ENCODE results near the gene APOM.
A peak's percentile ranks its signal among the peaks of the same experiment; 100 is the strongest.

Gene APOM

DNA sequence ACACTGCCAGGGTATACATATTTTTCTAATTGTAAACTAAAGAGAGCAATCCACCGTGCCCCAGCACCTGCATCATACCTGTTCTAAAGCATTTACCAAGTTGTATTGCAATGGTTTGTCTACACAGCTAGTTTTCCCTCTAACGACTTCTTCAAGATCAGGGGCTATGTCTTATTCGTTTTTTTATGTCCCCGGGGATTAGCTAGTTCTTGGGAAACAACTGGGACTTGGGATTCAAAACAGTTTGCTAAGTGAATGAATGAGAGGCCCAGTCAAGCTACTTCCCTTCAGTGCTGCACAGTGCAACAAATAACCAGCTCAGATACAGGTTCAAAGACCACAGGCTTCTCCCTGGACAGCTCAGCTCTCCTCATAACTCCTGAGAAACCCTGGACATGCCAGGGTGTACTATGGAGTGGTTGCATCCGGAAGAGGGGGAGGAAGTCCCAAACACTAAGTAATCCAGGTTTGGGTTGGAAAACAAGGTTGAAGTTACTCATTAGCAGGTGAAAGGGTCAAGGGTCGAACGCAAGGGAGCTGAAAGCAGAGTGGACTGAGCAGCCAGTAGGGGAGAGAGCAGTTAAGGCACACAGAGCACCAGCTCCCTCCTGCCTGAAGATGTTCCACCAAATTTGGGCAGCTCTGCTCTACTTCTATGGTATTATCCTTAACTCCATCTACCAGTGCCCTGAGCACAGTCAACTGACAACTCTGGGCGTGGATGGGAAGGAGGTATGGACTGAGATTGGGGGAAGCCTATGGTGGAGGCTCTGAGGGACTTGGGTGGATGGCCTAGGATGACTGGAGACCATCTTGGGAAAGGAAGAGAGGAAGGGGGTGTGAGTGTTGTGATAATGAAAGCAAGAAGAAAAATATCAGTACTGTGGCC is at the start of gene APOM:
APOM (plus strand) TSS at position 546 of the 889 bp plus-strand sequence; CDS start at position 619, 73 bp downstream.
- no peak for DNase-seq (ENCODE audit: low spot score)
- FAIRE-seq, result no peak

DNA sequence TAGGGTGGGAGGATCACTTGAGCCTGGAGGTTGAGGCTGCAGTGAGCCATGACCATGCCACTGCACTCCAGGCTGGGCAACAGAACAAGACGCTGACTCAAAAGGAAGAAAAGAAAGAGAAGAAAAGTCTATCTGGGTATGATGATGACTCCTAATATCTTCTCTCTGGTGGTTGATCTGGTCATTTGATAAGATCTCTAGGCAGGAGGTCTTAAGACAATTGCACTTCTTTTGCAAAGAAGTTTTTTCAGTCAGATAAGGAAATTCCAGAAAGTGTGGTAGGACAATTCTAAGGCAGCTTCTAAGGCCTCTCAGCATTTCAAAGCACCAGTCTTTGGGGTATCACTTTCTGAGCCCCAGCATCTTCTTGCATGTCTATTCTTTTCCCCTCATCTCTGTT is 48.4 kb upstream of the APOM start:
- DNase-seq (ENCODE audit: low spot score) (no peak), FAIRE-seq (no peak)

DNA sequence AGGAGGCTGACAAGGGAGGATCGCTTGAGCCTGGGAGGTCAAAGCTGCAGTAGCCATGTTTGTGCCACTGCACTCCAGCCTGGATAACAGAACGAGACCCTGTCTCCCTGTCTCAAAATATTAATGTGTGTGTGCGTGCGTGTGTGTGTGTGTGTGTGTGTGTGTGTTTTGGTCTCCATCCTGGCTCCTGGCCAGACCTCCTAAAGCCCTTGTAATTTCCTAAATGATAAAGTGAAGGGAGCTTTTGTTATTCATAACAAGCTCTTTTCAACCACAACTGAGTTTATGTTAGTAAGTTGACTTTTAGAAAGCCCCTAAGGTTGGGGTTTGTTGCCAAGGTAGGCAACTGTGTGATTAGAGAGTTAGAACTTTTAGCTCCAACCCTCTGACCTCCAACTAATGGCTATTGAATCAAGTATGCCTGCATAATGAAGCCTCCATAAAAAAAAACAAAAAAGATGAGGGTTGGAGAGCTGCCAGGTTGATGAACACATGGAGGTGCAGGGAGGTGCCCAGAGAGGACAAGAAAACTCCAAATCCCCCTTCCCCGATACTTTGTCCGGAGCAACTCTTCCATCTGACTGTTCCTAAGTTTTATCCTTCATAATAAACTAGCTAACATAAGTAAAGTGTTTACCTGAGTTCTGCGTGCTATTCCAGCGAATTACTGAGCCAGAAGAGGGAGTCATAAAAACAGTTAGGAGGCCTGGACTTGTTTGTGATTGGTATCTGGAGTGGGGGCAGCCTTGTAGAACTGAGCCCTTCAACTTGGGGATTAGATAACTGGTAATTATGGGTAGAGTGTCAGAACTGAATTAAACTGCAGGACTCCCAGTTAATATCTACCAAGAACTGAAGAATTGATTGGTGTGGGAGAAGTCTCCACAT is 45.9 kb upstream of the APOM start:
- DNase-seq (ENCODE audit: low spot score) (no peak), FAIRE-seq (no peak)

DNA sequence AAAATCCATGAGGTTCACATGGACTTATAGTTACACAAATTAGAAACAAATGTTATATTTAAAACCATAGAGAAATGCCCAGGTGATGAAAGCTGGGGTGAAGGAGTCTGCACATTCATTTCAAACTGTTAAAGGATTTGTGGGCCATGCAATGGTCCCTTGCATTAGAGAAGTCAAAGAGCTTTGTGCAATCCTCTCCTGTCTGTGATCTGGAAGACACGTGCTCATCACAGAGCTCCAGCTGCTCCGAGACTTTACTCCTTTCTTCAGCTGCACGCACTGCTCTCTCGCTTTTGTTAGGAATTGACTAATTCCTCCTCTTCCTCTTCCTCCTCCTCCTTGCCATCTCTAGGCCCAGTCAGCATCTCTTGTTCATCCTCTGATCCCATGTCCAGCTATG is 44.7 kb upstream of the APOM start:
- FAIRE-seq (no peak), DNase-seq (ENCODE audit: low spot score) (no peak)

DNA sequence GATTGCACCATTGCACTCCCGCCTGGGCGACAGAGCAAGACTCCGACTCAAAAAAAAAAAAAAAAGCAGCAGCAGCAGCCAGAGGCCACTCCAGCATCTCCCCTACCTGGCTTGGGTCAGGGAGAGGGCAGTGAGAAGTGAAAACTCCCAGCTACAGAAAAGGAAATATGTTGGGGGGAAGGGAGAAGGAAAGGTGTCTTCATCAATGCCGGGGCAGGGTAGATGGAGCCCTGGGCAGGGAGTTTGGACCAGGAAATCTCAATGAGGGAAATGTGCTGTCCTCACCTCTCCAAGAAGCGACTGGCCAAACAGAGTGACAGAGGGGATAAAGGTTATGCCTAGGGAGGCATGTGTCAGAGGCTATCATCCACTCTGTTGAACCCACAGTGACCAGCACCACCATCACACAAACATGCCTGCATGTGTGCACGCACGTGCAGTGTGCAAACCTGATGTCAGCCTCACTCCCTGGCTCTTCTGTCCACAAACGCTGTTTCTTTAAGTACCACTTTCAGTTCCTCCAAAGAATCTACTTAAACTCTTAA is 41.5 kb upstream of the APOM start:
- FAIRE-seq (no peak), DNase-seq (ENCODE audit: low spot score) (no peak)

DNA sequence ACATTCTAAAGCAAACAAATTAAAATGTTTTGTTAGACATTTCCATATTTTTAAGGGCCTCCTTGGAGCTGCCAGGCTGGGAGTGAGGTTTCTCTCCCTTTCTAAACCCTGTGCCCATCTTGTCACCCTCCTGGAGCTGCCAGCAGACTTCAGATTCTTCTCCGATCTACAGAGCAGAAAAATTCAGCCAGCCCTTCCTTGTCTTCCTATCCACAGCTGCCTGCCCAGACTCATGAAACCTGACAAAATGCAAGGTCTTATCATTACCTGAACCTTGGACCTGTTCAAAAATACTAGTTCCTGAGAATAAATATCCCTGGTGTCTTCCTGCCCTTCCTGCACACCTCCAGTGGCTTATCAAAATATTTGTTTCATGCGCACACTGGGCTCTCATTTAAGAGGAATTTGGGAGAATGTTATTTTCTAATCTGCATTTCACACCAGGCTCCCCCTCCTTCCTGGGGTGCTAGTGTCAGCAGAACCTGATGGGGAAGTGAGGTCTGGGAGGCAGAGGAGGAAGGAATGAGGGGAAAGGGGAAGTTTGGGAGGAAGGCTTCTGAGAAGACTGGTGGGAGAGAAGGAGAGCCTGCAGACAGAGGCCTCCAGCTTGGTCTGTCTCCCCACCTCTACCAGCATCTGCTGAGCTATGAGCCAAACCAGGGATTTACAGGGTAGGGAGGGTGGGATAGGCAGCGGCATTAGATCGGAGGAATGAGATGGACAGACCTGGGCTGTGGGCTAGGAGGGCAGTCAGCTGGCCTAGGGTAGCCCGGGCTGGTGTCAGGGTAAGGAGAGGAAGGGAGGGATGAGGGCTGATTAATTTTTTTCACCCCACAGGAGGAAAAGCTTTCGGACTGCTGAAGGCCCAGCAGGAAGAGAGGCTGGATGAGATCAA is 40.8 kb upstream of the APOM start, which contains the start of gene AIF1:
AIF1 (plus strand) TSS at position 551 of the 895 bp plus-strand sequence; CDS start at position 647, 96 bp downstream.
- FAIRE-seq, result no peak
- no peak for DNase-seq (ENCODE audit: low spot score)

DNA sequence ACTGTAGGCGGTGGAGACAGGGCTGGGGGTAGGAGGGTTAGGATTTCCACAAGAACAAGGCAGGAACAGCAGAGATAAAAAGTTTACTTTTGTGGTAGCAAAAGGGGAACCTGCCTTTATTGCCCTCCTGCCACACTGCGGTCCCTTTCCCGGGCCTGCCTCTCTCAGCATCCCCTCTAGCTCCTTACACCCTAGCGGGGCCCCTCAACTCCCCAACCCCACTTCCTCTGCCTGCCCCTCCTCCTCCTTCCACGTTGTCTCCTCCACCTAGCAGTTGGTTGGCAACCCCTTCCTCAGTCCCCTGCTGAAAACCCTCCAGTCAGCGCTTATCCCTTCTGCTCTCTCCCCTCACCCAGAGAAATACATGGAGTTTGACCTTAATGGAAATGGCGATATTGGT is 39.9 kb upstream of the APOM start:
- FAIRE-seq (no peak), DNase-seq (ENCODE audit: low spot score) (no peak)

DNA sequence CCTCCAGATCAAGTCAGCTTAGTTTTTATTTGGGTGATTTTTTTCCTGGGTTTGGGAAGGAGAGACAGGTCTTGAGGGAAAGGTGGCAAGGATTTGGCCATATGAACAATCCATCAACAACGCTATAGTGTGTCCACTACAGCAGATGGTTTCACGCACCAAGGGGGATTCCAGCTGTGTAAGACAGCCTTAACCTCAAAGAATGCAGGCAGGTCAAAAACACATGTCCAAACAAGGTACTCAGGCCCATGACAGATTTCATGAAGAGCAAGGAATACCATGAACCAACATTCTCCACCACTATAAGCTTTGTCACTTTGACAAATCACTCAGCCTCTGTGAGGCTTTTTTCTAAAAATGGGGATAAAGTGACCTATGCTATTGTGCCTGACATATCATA is 38.7 kb upstream of the APOM start:
- DNase-seq (ENCODE audit: low spot score) (no peak), FAIRE-seq (no peak)

DNA sequence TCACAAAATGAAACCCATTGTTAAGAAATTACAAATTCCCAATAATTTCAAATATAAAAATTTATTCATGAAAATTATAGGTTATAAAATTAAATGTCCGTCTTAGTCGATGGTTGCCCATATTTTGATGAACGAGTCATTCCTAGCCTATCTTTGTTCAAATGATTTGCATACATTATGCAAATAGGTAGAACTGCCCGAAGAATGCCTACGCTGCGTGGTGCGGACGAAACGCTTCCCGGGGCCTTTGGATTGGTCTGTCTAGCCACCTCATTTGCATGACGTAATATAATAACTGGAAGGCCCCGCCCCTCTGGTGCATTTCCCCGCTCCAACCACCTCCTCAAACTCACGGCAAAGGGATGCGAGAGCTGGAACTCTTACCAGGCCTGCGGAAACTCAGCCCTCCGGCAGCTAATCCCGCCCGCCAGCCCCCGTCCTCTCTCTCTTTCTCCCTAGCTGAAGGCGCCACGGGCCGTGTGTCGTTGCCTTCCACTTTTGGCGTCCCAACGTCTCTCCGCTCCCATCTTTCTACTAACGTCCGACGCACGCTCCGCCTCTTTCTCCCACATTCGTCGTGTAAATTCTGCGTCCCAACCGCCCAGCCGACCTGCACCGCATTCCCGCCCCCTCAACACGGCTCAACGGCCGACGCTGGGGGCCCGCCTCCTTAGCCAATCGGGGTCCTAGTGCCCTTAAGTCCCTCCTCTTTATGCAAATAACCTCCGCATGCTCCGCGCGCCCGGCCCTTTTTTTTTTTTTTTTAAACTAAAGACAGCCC is 35.7 kb upstream of the APOM start:
- DNase-seq (ENCODE audit: low spot score) (peak; percentile 96), FAIRE-seq (peak; percentile 13)

DNA sequence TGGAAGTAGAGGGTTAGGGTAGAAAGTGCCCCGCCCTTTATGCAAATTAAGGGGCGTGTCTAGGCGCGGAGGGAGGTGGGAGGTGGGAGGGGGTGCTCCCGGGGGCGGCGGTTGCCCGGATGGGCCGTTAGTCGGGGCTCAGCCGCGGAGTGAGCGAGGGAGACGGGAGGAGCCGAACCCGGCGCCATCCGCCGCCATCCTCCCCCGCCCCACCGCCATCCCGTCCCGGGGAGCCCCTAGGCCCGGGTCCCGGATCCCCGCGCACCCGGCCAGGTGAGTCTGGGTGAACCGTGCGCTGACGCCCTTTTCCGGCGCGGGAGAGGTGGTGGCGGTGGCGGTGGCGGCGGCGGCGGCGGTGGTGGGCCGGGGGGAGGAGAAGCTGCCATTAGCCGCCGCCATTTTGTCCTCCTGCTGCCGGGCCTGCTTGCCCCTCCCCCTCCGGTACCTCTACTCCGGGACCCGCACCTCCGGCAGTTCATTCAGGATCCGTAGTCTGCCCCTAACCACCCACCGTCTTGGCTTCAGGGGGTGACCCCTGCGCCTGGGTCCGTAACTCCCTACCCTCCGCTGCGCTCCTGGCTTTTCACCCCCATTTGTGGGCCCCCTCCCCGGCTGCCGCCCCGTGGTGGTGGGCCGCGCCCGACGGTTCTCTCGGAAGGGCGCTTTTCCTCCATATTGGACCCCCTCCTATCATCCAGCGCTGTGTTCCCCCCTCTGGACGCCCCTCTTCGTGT is 34.9 kb upstream of the APOM start, which contains the start of gene PRRC2A:
PRRC2A (plus strand) TSS at position 130 of the 734 bp plus-strand sequence. CDS start 2,075 bp downstream, outside the sequence.
- FAIRE-seq (no peak), DNase-seq (ENCODE audit: low spot score) (peak; percentile 98)

DNA sequence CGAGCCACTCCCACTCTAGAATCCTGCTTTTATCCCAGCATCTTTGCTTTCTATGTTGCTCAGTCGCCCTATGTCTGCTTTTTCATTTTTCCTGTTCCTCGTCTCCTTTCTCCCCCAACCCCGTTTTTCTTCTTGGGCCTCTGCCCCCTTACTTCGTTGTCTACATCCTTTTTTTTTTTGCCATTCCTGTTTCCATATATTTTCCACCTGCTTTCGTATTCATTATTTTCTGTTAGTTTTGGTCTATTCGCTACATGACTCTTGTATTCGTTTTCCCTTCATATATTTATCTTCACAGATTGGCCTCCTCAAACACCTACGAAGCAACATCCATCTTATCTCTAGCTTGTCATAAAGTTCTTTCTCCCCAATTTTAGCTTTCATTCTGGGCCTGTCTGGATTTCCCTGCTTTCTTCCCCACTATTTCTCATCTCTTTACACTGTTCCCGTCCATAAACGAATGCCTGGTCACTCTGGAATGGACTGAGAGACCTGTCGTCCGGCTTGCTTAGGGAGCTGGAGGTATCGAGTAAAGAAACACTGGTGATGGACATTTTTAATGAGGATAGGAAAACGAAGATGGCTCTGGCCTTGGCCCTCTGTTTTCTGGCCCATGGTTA is 34.3 kb upstream of the APOM start:
- no peak for FAIRE-seq
- DNase-seq (ENCODE audit: low spot score), result no peak

DNA sequence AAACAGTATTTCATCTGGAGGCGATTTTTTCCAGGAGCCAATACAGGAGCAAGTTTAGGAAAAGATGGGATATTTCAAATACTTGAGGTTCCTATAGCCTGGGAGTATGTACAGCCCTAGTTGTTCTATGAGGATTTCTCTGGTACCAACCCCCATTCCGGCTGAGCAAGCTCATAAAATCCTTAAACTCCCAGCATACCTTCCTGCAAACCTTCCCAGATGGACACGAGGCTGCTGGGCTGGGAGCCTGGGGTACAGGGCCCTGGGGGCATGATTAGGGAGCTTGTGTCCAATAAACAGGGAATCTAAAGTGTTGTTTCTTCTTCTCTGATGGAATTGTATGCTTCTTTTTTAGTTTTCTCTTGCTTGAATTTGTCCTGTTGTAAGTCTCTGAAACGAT is 33.7 kb upstream of the APOM start:
- FAIRE-seq, result no peak

DNA sequence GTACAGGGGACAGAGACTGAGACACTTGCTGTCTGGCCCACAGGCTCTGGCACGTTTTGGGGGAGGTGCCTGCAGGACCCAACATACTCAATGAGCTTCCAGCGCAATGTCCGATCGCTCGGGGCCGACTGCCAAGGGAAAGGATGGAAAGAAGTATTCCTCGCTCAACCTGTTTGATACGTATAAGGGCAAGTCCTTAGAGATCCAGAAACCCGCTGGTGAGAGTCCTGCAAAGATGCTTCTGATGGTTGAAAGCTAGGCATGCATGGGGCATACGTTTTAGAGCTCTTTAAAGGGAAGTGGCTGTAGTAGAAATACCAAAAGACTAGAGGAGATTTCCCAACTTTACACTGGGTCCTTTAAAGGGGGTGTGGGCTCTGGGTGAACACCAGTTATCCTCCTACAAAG is 33.0 kb upstream of the APOM start:
- FAIRE-seq, result no peak
- DNase-seq (ENCODE audit: low spot score), result no peak

More for the DNA sequence above, 33.7 kb upstream of the APOM start:
- DNase-seq (ENCODE audit: low spot score), result no peak

DNA sequence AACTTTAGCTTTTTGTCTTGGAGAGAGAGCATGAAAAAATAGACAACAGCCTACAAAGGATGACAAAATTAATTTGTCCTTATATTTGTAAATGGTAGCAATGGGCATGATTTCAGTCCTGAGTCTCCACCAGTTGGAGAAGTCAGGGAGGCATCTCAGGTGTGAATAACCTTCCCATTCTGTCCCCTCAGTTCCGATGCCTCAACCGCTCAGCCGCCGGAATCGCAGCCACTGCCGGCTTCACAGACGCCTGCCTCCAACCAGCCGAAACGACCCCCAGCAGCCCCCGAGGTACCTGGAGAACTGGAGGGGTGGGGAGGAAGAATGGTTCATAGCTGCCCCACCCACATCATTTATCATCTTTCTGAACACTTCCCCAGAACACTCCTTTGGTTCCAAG is 31.6 kb upstream of the APOM start:
- DNase-seq (ENCODE audit: low spot score), result no peak
- no peak for FAIRE-seq

DNA sequence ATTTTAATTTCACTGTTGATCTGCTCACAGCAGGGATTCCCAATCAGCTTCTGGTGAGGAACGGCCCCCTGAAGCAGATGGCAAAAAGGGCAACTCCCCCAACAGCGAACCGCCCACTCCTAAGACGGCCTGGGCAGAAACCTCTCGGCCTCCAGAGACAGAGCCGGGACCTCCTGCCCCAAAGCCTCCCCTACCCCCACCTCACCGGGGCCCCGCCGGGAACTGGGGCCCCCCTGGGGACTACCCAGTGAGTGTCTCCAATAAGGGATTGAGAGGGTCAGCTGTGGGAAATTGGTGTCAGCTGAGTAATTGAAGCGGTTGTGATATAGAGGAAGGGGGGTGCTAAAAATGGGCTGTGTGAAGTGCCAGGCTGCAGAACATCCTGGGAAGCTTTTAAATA is 28.7 kb upstream of the APOM start:
- FAIRE-seq, result no peak
- no peak for DNase-seq (ENCODE audit: low spot score)

DNA sequence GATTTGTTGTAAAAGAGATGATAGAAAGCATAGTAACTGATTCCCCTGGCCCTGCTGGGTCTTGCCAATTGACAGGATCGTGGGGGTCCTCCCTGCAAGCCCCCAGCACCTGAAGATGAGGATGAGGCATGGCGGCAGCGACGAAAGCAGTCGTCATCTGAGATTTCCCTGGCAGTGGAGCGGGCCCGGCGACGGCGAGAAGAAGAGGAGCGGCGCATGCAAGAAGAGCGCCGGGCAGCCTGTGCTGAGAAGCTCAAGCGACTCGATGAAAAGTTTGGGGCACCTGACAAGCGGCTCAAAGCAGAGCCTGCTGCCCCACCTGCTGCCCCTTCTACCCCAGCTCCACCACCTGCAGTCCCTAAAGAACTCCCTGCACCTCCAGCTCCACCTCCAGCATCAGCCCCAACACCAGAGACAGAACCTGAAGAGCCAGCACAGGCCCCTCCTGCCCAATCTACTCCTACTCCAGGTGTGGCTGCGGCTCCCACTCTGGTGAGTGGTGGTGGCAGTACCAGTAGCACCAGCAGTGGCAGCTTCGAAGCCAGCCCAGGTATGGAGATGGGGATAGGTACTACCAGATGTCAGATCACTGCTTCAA is 27.9 kb upstream of the APOM start:
- FAIRE-seq, result no peak
- no peak for DNase-seq (ENCODE audit: low spot score)

DNA sequence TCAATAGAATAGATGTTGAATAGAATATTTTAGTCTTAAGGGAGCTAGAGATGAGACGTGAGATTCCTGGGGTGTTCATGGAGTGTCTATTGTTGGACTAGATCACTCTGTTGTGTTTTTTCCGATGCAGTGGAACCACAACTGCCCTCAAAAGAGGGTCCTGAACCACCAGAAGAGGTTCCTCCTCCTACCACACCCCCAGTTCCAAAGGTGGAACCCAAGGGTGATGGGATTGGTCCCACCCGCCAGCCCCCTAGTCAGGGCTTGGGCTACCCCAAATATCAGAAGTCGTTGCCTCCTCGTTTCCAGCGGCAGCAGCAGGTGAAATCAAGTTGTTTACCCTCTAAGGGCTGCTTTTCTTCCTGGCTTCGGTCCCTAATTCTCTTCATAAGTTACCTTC is 26.7 kb upstream of the APOM start:
- FAIRE-seq, result no peak
- no peak for DNase-seq (ENCODE audit: low spot score)

DNA sequence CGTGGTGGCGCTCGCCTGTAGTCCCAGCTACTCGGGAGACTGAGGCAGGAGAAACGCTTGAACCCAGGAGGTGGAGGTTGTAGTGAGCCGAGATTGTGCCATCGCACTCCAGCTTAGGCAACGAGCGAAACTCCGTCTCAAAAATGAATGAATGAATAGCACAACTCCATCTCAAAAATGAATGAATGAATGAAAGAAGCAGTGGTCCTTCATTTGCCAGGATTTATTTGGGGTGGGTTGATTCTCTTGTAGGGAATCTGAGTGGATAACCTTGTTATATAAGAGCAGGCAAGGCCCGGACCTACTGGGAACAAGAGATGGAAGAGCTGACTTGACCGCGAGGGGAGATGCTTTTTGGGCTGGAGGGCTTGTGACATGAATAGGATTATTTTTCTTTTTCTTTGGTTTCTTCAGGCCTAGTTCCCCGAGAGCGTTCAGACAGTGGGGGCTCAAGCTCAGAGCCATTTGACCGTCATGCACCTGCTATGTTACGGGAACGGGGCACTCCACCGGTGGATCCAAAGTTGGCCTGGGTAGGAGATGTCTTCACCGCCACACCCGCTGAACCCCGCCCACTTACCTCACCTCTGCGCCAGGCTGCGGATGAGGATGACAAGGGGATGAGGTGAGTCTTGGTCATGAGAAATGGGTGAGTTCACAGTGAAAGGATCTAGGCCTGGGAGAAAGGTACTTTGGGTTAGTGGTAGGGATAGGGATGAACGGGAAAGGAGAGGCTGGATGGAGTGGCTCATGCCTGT is 25.3 kb upstream of the APOM start:
- FAIRE-seq (no peak), DNase-seq (ENCODE audit: low spot score) (no peak)

All from urothelium cell line (cell line).